B cell (primary cell): ENCODE measurements around the gene DTNBP1. TPM values are rescaled to one million over a fixed set of nuclear protein-coding genes. Genes with fewer than 3 reads are reported as not detected.

Source experiments
- ATAC-seq: fragments of 200-7000 bp; cut with Tn5 transposase; one replicate; pipeline ENCODE4 v1.10.0; 2021; ENCODE audit warnings: low read depth, mild to moderate bottlenecking, moderate number of reproducible peaks, moderate library complexity
- CTCF ChIA-PET: fragments of 350-600 bp; sonication (Branson Sonifier 250); formaldehyde crosslinking; loops from one replicate; lab custom pipeline; 2021; ENCODE audit warnings: antibody characterized with exemption, inconsistent platforms; lab: Charles Lee
- POLR2A ChIA-PET: fragments of 350-600 bp; sonication (Branson Sonifier 250); formaldehyde crosslinking; loops from one replicate; lab custom pipeline; 2021; ENCODE audit warnings: antibody characterized with exemption; lab: Charles Lee
- DNase-seq: peaks from one replicate; pipeline ENCODE4 v3.0.0; 2013
- H2AFZ ChIP-seq: 2 replicates; pipeline ENCODE4 v1.6.1; 2012; ENCODE audit warnings: mild to moderate bottlenecking, low read depth, low read length; ENCODE audit not compliant: insufficient read depth, poor library complexity, severe bottlenecking
- H3K27ac ChIP-seq, 2 donors: 1 replicate in 1 of 2; 2 replicates in 1 of 2; pipeline ENCODE4 v1.5.1; 2012 to 2013; ENCODE audit warnings: low read length in 2 of 2, mild to moderate bottlenecking in 2 of 2, moderate library complexity in 1 of 2
- H3K27me3 ChIP-seq, 4 experiments: fragments of 200-600 bp in 1 of 4; sonication (generic) in 1 of 4; replicated peaks in 1 of 4; 1 replicate in 2 of 4; 2 replicates in 2 of 4; pipeline versions ENCODE4 v1.6.1 to v1.7.0; 2013 to 2016; ENCODE audit warnings: low read length in 3 of 4, mild to moderate bottlenecking in 2 of 4, mixed read lengths in 1 of 4, moderate library complexity in 1 of 4; ENCODE audit not compliant: insufficient read depth in 4 of 4, control insufficient read depth in 3 of 4; ENCODE audit errors: control extremely low read depth in 1 of 4
- H3K36me3 ChIP-seq, 2 experiments: replicated peaks in 1 of 2; 1 replicate in 1 of 2; 2 replicates in 1 of 2; pipeline versions ENCODE4 v1.6.1 to v1.7.1; 2013; ENCODE audit warnings: low read length in 1 of 2; ENCODE audit not compliant: insufficient read depth in 2 of 2, control insufficient read depth in 1 of 2; ENCODE audit errors: control extremely low read depth in 1 of 2, extremely low read depth in 1 of 2
- H3K4me1 ChIP-seq, 2 donors: fragments of 200-600 bp in 1 of 2; sonication (generic) in 1 of 2; 1 replicate in 1 of 2; 2 replicates in 1 of 2; pipeline versions ENCODE4 v1.5.1 to v1.6.1; 2013 to 2017; ENCODE audit warnings: low read length in 2 of 2; ENCODE audit not compliant: control insufficient read depth in 2 of 2, insufficient read depth in 2 of 2
- H3K4me2 ChIP-seq: replicated peaks from 2 replicates; pipeline ENCODE3; 2012; ENCODE audit warnings: mild to moderate bottlenecking, low read depth, low read length; ENCODE audit not compliant: poor library complexity, severe bottlenecking
- H3K4me3 ChIP-seq, 5 experiments: fragments of 200-600 bp in 1 of 5; sonication (generic) in 1 of 5; 1 replicate in 3 of 5; 2 replicates in 2 of 5; pipeline versions ENCODE4 v1.5.1 to v1.7.0; 2011 to 2016; ENCODE audit warnings: low read length in 4 of 5, mild to moderate bottlenecking in 4 of 5, low read depth in 2 of 5, control low read depth in 1 of 5, moderate library complexity in 1 of 5; ENCODE audit not compliant: insufficient read depth in 1 of 5; ENCODE audit errors: control extremely low read depth in 1 of 5, extremely low read depth in 1 of 5
- H3K79me2 ChIP-seq: fragments of 200-600 bp; sonication (generic); one replicate; pipeline ENCODE4 v1.6.0; 2016; ENCODE audit warnings: low read length; ENCODE audit not compliant: control insufficient read depth, insufficient read depth
- H3K9ac ChIP-seq: fragments of 200-600 bp; sonication (generic); 2 replicates; pipeline ENCODE4 v1.6.1; 2017; ENCODE audit warnings: mild to moderate bottlenecking, low read length, moderate library complexity
- H3K9me3 ChIP-seq, 3 donors: one replicate each; pipeline versions ENCODE4 v1.6.1 to v1.7.1; 2013; ENCODE audit warnings: low read length in 2 of 3; ENCODE audit not compliant: control insufficient read depth in 2 of 3, insufficient read depth in 1 of 3; ENCODE audit errors: control extremely low read depth in 1 of 3
- H4K20me1 ChIP-seq: 2 replicates; pipeline ENCODE4 v1.6.0; 2012; ENCODE audit warnings: mild to moderate bottlenecking, low read length; ENCODE audit not compliant: insufficient read depth, control insufficient read depth, poor library complexity, severe bottlenecking
- H3K27ac Mint-ChIP-seq: one replicate; pipeline ENCODE4 v1.8.0; 2021; ENCODE audit warnings: mixed read lengths
- H3K27me3 Mint-ChIP-seq: one replicate; pipeline ENCODE4 v1.8.0; 2021; ENCODE audit warnings: mixed read lengths
- H3K4me1 Mint-ChIP-seq: one replicate; pipeline ENCODE4 v1.8.0; 2021; ENCODE audit warnings: mixed read lengths
- H3K4me3 Mint-ChIP-seq: one replicate; pipeline ENCODE4 v1.8.0; 2021; ENCODE audit warnings: mixed read lengths
- H3K9me3 Mint-ChIP-seq: one replicate; pipeline ENCODE4 v1.8.0; 2022; ENCODE audit warnings: mixed read lengths; ENCODE audit not compliant: insufficient read depth
- EZH2 ChIP-seq: IDR thresholded peaks from 2 replicates; pipeline ENCODE4 v1.6.1; 2012; ENCODE audit warnings: borderline replicate concordance, low read depth, mild to moderate bottlenecking, moderate library complexity, low read length; ENCODE audit not compliant: insufficient read depth, poor library complexity, severe bottlenecking
- WGBS: methylation state at CpG from one replicate; pipeline ENCODE4 v1.1.5; 2013; ENCODE audit warnings: missing lambda C conversion rate; ENCODE audit not compliant: insufficient coverage; 5-methylcytosine and 5-hydroxymethylcytosine counted together
- intact Hi-C: fragments of 100-400 bp; cut with micrococcal nuclease; formaldehyde crosslinking; loops from one replicate; pipeline ENCODE4 v1.10.0; 2022
- polyA plus RNA-seq: library from polyadenylated mRNA; depleted of rRNA; stranded (reverse); fragments of >200 nt; gene quantifications from 2 replicates; pipeline ENCODE4 v1.2.3, GENCODE V29; 2012
- total RNA-seq, 2 donors: library from RNA; stranded (reverse); fragments of 120-200 nt in 1 of 2; gene quantifications; 1 replicate in 1 of 2; 2 replicates in 1 of 2; pipeline versions ENCODE4 v1.2.3 to v1.2.4, GENCODE V29; 2013 to 2022
- TF ChIP-seq, protein P1 (sequence below): fragments of 200-600 bp; IDR thresholded peaks from one replicate; pipeline ENCODE4 v1.8.0; 2022; ENCODE audit warnings: antibody characterized with exemption, mild to moderate bottlenecking

Gene DTNBP1
- total and polyA plus RNA-seq, 2 donors (not counting 1 experiment from before 2014, with no cell fraction given), result 31.4 to 73.0 TPM

GRCh38 chr6:15574486-15574885 is 88.3 kb downstream of the DTNBP1 start:
- no peak for DNase-seq
- Mint-ChIP-seq H3K4me1 (peaks cover 41% of the 10 kb centered on the region), H3K27ac (no peak overlapping the region), H3K27me3 (no peaks in the 10 kb centered on the region), H3K9me3 (no peaks in the 10 kb centered on the region), H3K4me3 (no peak overlapping the region)
- TF ChIP-seq, protein P1, sequence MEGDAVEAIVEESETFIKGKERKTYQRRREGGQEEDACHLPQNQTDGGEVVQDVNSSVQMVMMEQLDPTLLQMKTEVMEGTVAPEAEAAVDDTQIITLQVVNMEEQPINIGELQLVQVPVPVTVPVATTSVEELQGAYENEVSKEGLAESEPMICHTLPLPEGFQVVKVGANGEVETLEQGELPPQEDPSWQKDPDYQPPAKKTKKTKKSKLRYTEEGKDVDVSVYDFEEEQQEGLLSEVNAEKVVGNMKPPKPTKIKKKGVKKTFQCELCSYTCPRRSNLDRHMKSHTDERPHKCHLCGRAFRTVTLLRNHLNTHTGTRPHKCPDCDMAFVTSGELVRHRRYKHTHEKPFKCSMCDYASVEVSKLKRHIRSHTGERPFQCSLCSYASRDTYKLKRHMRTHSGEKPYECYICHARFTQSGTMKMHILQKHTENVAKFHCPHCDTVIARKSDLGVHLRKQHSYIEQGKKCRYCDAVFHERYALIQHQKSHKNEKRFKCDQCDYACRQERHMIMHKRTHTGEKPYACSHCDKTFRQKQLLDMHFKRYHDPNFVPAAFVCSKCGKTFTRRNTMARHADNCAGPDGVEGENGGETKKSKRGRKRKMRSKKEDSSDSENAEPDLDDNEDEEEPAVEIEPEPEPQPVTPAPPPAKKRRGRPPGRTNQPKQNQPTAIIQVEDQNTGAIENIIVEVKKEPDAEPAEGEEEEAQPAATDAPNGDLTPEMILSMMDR, result no peak
- no peak for TF ChIP-seq EZH2
- H3K36me3 ChIP-seq, result peaks cover 0 to 12% of the 10 kb centered on the region in 2 experiments
- H3K9ac ChIP-seq, result no peak overlapping the region
- peaks cover 0 to 2% (median 0%) of the 10 kb centered on the region in 3 donors for H3K9me3 ChIP-seq
- no peak overlapping the region for H3K4me3 ChIP-seq
- ChIA-PET POLR2A (no interaction called here), CTCF (no interaction called here)
- H3K27me3 ChIP-seq, result no peaks in the 10 kb centered on the region
- intact Hi-C loops, result no loop called here
- H3K79me2 ChIP-seq, result peaks cover 92% of the 10 kb centered on the region
- peaks cover 26% of the 10 kb centered on the region for H4K20me1 ChIP-seq
- no peaks in the 10 kb centered on the region for H3K4me1 ChIP-seq
- no peak for ATAC-seq
- no peak overlapping the region for H2AFZ ChIP-seq
- H3K4me2 ChIP-seq, result no peak overlapping the region
- WGBS, result no CpG with 5 or more reads among the region's 3 CpGs
- H3K27ac ChIP-seq, result no peak overlapping the region

- Mint-ChIP-seq H3K4me1 (peaks cover 40% of the 10 kb centered on the region), H3K27ac (no peak overlapping the region), H3K27me3 (no peaks in the 10 kb centered on the region), H3K4me3 (no peak overlapping the region), H3K9me3 (no peaks in the 10 kb centered on the region)
- intact Hi-C loops, result no loop called here
- Histone ChIP-seq H3K27ac (no peak overlapping the region), H3K79me2 (peaks cover 90% of the 10 kb centered on the region), H3K9me3 (peaks cover 0 to 2% (median 0%) of the 10 kb centered on the region in 3 donors), H3K27me3 (no peaks in the 10 kb centered on the region), H2AFZ (no peak overlapping the region), H3K4me2 (no peak overlapping the region), H3K36me3 (peaks cover 0 to 12% of the 10 kb centered on the region in 2 experiments), H3K4me3 (no peak overlapping the region), H3K4me1 (no peaks in the 10 kb centered on the region), H4K20me1 (peaks cover 26% of the 10 kb centered on the region), H3K9ac (no peak overlapping the region)
- 100% methylated on average over 3 of the region's 4 CpGs for WGBS
- ChIA-PET POLR2A (no interaction called here), CTCF (no interaction called here)
- no peak for ATAC-seq
- TF ChIP-seq EZH2, result no peak
- TF ChIP-seq, protein P1, result no peak
- DNase-seq, result no peak
Observed at GRCh38 chr6:15574023-15574422, 88.8 kb downstream of the DTNBP1 start.
